Measurements from ENCODE around the gene CREBBP.
"Not testable (repeated sequence)": the region's sequence is repeated elsewhere in the genome, so short reads cannot be mapped to it uniquely, and the experiment has no call there.

The CREBBP gene

GRCh38 chr16:3889059-3889458 is 8.5 kb upstream of the CREBBP start:
- Histone ChIP-seq H3K4ac (ENCODE audit: low read depth in 1 of 2, low read length in 2 of 2) (no peak overlapping the region), H3K79me1 (replicated peaks; ENCODE audit: low read length, poor library complexity, severe bottlenecking) (no peaks in the 10 kb centered on the region), H3K14ac (ENCODE audit: low read length in 2 of 2) (no peak overlapping the region), H3K36me3 (ENCODE audit: control insufficient read depth in 1 of 2, insufficient read depth in 2 of 2, low read depth in 1 of 2, low read length in 2 of 2) (no peaks in the 10 kb centered on the region), H3K18ac (ENCODE audit: low read depth in 1 of 2, low read length in 2 of 2) (no peak overlapping the region), H2BK15ac (ENCODE audit: low read depth, poor library complexity, severe bottlenecking) (no peak overlapping the region), H3K27ac (ENCODE audit: low read length, poor library complexity, severe bottlenecking) (no peak overlapping the region), H3K4me1 (ENCODE audit: control insufficient read depth, insufficient read depth, low read depth, low read length) (no peaks in the 10 kb centered on the region), H2BK120ac (ENCODE audit: low read depth, low read length) (no peak overlapping the region), H2AFZ (ENCODE audit: low read depth, low read length) (no peak overlapping the region), H3K9me3 (ENCODE audit: control insufficient read depth, low read length) (no peaks in the 10 kb centered on the region), H2BK5ac (ENCODE audit: low read depth, low read length, poor library complexity, severe bottlenecking) (no peak overlapping the region), H3K27me3 (ENCODE audit: control insufficient read depth in 1 of 2, insufficient read depth in 1 of 2, low read length in 2 of 2) (peaks cover 0 to 3% of the 10 kb centered on the region in 2 experiments), H3K4me2 (ENCODE audit: low read length, poor library complexity, severe bottlenecking) (no peak overlapping the region), H4K91ac (ENCODE audit: low read length) (no peak overlapping the region), H3K9ac (ENCODE audit: low read length) (no peak overlapping the region), H3K4me3 (ENCODE audit: insufficient read depth in 1 of 2, low read depth in 1 of 2, low read length in 2 of 2) (no peak overlapping the region), H2AK5ac (ENCODE audit: low read length, severe bottlenecking) (no peak overlapping the region), H3K23ac (ENCODE audit: low read length in 2 of 2) (no peak overlapping the region), H2BK12ac (ENCODE audit: low read length in 2 of 2) (no peak overlapping the region), H4K8ac (ENCODE audit: low read length) (no peak overlapping the region)
- 98% methylated on average over 2 of the region's 4 CpGs for WGBS
- no peak for DNase-seq

DNA sequence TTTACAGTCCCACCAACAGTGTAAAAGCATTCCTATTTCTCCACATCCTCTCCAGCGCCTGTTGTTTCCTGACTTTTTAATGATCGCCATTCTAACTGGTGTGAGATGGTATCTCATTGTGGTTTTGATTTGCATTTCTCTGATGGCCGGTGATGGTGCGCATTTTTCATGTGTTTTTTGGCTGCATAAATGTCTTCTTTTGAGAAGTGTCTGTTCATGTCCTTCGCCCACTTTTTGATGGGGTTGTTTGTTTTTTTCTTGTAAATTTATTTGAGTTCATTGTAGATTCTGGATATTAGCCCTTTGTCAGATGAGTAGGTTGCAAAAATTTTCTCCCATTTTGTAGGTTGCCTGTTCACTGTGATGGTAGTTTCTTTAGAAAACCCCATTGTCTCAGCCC is 5.5 kb upstream of the CREBBP start:
- H2AFZ ChIP-seq (ENCODE audit: low read depth, low read length); H2BK12ac ChIP-seq (ENCODE audit: low read length in 2 of 2); H3K4me1 ChIP-seq (ENCODE audit: control insufficient read depth, insufficient read depth, low read depth, low read length); H2BK15ac ChIP-seq (ENCODE audit: low read depth, poor library complexity, severe bottlenecking); DNase-seq; H3K36me3 ChIP-seq (ENCODE audit: control insufficient read depth in 1 of 2, insufficient read depth in 2 of 2, low read depth in 1 of 2, low read length in 2 of 2); H4K8ac ChIP-seq (ENCODE audit: low read length); H3K4me3 ChIP-seq (ENCODE audit: insufficient read depth in 1 of 2, low read depth in 1 of 2, low read length in 2 of 2); H2AK5ac ChIP-seq (ENCODE audit: low read length, severe bottlenecking); H4K91ac ChIP-seq (ENCODE audit: low read length); H3K14ac ChIP-seq (ENCODE audit: low read length in 2 of 2); H3K4ac ChIP-seq (ENCODE audit: low read depth in 1 of 2, low read length in 2 of 2); H3K23ac ChIP-seq (ENCODE audit: low read length in 2 of 2); H3K9me3 ChIP-seq (ENCODE audit: control insufficient read depth, low read length); H2BK120ac ChIP-seq (ENCODE audit: low read depth, low read length); H3K4me2 ChIP-seq (ENCODE audit: low read length, poor library complexity, severe bottlenecking); H3K18ac ChIP-seq (ENCODE audit: low read depth in 1 of 2, low read length in 2 of 2); H3K79me1 ChIP-seq (replicated peaks; ENCODE audit: low read length, poor library complexity, severe bottlenecking); H3K27ac ChIP-seq (ENCODE audit: low read length, poor library complexity, severe bottlenecking); H3K9ac ChIP-seq (ENCODE audit: low read length); H3K27me3 ChIP-seq (ENCODE audit: control insufficient read depth in 1 of 2, insufficient read depth in 1 of 2, low read length in 2 of 2); H2BK5ac ChIP-seq (ENCODE audit: low read depth, low read length, poor library complexity, severe bottlenecking): not testable (repeated sequence)
- WGBS, result 100% methylated on average over 3 of the region's 5 CpGs

DNA sequence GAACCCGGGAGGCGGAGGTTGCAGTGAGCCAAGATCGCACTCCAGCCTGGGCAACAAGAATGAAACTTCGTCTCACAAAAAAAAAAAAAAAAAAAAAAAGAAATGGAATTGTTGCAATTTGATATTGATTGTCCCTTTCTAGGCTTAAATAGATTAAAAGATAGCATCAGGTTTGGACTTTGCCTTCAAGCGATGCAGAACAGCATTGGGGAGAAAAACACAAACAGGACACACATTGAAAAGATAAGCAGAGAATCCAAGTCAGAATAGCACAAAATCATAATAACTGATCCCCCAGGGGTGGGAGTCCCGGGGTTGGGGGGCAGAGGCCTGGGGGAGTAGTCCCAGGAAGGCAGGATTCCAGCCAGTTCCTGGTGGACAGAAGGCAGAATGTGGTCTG is 3.9 kb upstream of the CREBBP start:
- H3K4me2 ChIP-seq (ENCODE audit: low read length, poor library complexity, severe bottlenecking), result no peak overlapping the region
- no peak overlapping the region for H2AFZ ChIP-seq (ENCODE audit: low read depth, low read length)
- H3K36me3 ChIP-seq (ENCODE audit: control insufficient read depth in 1 of 2, insufficient read depth in 2 of 2, low read depth in 1 of 2, low read length in 2 of 2), result peaks cover 0 to 3% of the 10 kb centered on the region in 2 experiments
- peaks cover 7% of the 10 kb centered on the region for H3K79me1 ChIP-seq (replicated peaks; ENCODE audit: low read length, poor library complexity, severe bottlenecking)
- no peak overlapping the region for H3K18ac ChIP-seq (ENCODE audit: low read depth in 1 of 2, low read length in 2 of 2)
- H3K4me1 ChIP-seq (ENCODE audit: control insufficient read depth, insufficient read depth, low read depth, low read length), result peaks cover 9% of the 10 kb centered on the region
- DNase-seq, result no peak
- no peak overlapping the region for H3K4ac ChIP-seq (ENCODE audit: low read depth in 1 of 2, low read length in 2 of 2)
- no peak overlapping the region for H3K27ac ChIP-seq (ENCODE audit: low read length, poor library complexity, severe bottlenecking)
- no peak overlapping the region for H3K23ac ChIP-seq (ENCODE audit: low read length in 2 of 2)
- H3K9ac ChIP-seq (ENCODE audit: low read length), result no peak overlapping the region
- no peak overlapping the region for H2BK15ac ChIP-seq (ENCODE audit: low read depth, poor library complexity, severe bottlenecking)
- no peak overlapping the region for H3K14ac ChIP-seq (ENCODE audit: low read length in 2 of 2)
- H2AK5ac ChIP-seq (ENCODE audit: low read length, severe bottlenecking), result no peak overlapping the region
- H3K9me3 ChIP-seq (ENCODE audit: control insufficient read depth, low read length), result no peaks in the 10 kb centered on the region
- H3K27me3 ChIP-seq (ENCODE audit: control insufficient read depth in 1 of 2, insufficient read depth in 1 of 2, low read length in 2 of 2), result peaks cover 0 to 3% of the 10 kb centered on the region in 2 experiments
- no peak overlapping the region for H3K4me3 ChIP-seq (ENCODE audit: insufficient read depth in 1 of 2, low read depth in 1 of 2, low read length in 2 of 2)
- no peak overlapping the region for H2BK120ac ChIP-seq (ENCODE audit: low read depth, low read length)
- 95% methylated on average over 5 of the region's 6 CpGs for WGBS
- no peak overlapping the region for H4K8ac ChIP-seq (ENCODE audit: low read length)
- H2BK5ac ChIP-seq (ENCODE audit: low read depth, low read length, poor library complexity, severe bottlenecking), result no peak overlapping the region
- no peak overlapping the region for H2BK12ac ChIP-seq (ENCODE audit: low read length in 2 of 2)
- H4K91ac ChIP-seq (ENCODE audit: low read length), result no peak overlapping the region

GRCh38 chr16:3882531-3882930 is 2.0 kb upstream of the CREBBP start:
- Histone ChIP-seq H3K4ac (ENCODE audit: low read depth in 1 of 2, low read length in 2 of 2) (no peak overlapping the region), H3K9me3 (ENCODE audit: control insufficient read depth, low read length) (no peaks in the 10 kb centered on the region), H2BK12ac (ENCODE audit: low read length in 2 of 2) (no peak overlapping the region), H2BK5ac (ENCODE audit: low read depth, low read length, poor library complexity, severe bottlenecking) (no peak overlapping the region), H3K27ac (ENCODE audit: low read length, poor library complexity, severe bottlenecking) (no peak overlapping the region), H3K4me2 (ENCODE audit: low read length, poor library complexity, severe bottlenecking) (no peak overlapping the region), H3K27me3 (ENCODE audit: control insufficient read depth in 1 of 2, insufficient read depth in 1 of 2, low read length in 2 of 2) (no peaks in the 10 kb centered on the region), H2AK5ac (ENCODE audit: low read length, severe bottlenecking) (no peak overlapping the region), H4K8ac (ENCODE audit: low read length) (no peak overlapping the region), H3K79me1 (replicated peaks; ENCODE audit: low read length, poor library complexity, severe bottlenecking) (peaks cover 8% of the 10 kb centered on the region), H3K36me3 (ENCODE audit: control insufficient read depth in 1 of 2, insufficient read depth in 2 of 2, low read depth in 1 of 2, low read length in 2 of 2) (peaks cover 3 to 4% of the 10 kb centered on the region in 2 experiments), H4K91ac (ENCODE audit: low read length) (no peak overlapping the region), H3K4me1 (ENCODE audit: control insufficient read depth, insufficient read depth, low read depth, low read length) (peaks cover 9% of the 10 kb centered on the region), H3K9ac (ENCODE audit: low read length) (no peak overlapping the region), H3K23ac (ENCODE audit: low read length in 2 of 2) (no peak overlapping the region), H3K18ac (ENCODE audit: low read depth in 1 of 2, low read length in 2 of 2) (no peak overlapping the region), H2BK15ac (ENCODE audit: low read depth, poor library complexity, severe bottlenecking) (no peak overlapping the region), H2AFZ (ENCODE audit: low read depth, low read length) (no peak overlapping the region), H3K4me3 (ENCODE audit: insufficient read depth in 1 of 2, low read depth in 1 of 2, low read length in 2 of 2) (no peak overlapping the region), H3K14ac (ENCODE audit: low read length in 2 of 2) (no peak overlapping the region), H2BK120ac (ENCODE audit: low read depth, low read length) (no peak overlapping the region)
- DNase-seq, result no peak
- 98% methylated on average over 3 of the region's 3 CpGs for WGBS
